GM23248 (cell line): ENCODE results near the gene XIST. TPM values are rescaled to one million over a fixed set of nuclear protein-coding genes. Genes with fewer than 3 reads are reported as not detected.

Experiments used
- DNase-seq: peaks from one replicate; pipeline ENCODE4 v3.0.0-alpha.2; 2015
- H2AFZ ChIP-seq: fragments of 200-600 bp; sonication (generic); 2 replicates; pipeline ENCODE4 v1.6.1; 2016; ENCODE audit warnings: antibody characterized with exemption
- H3F3A ChIP-seq: fragments of 200-600 bp; sonication (generic); 2 replicates; pipeline ENCODE4 v1.6.1; 2016; ENCODE audit warnings: mild to moderate bottlenecking, antibody characterized with exemption, mixed run types; ENCODE audit not compliant: insufficient read depth
- H3K27ac ChIP-seq: fragments of 200-600 bp; sonication (generic); 2 replicates; pipeline ENCODE4 v1.5.1; 2016; ENCODE audit warnings: mild to moderate bottlenecking
- H3K27me3 ChIP-seq: fragments of 200-600 bp; sonication (generic); replicated peaks from 2 replicates; pipeline ENCODE4 v1.6.1; 2016; ENCODE audit warnings: mild to moderate bottlenecking; ENCODE audit not compliant: insufficient read depth
- H3K36me3 ChIP-seq: fragments of 200-600 bp; sonication (generic); 2 replicates; pipeline ENCODE4 v1.6.1; 2016; ENCODE audit warnings: low read depth, mild to moderate bottlenecking
- H3K4me1 ChIP-seq: fragments of 200-600 bp; sonication (generic); 2 replicates; pipeline ENCODE4 v1.6.1; 2016; ENCODE audit warnings: mild to moderate bottlenecking; ENCODE audit not compliant: insufficient read depth
- H3K4me2 ChIP-seq: fragments of 200-600 bp; sonication (generic); one replicate; pipeline ENCODE4 v1.6.1; 2016; ENCODE audit warnings: mild to moderate bottlenecking; ENCODE audit not compliant: unreplicated experiment
- H3K4me3 ChIP-seq: fragments of 200-600 bp; sonication (generic); 2 replicates; pipeline ENCODE4 v1.5.1; 2016; ENCODE audit warnings: mild to moderate bottlenecking
- H3K79me2 ChIP-seq: fragments of 200-600 bp; sonication (generic); 2 replicates; pipeline ENCODE4 v1.6.1; 2016; ENCODE audit warnings: mild to moderate bottlenecking; ENCODE audit not compliant: insufficient read depth
- H3K9ac ChIP-seq: fragments of 200-600 bp; sonication (generic); 2 replicates; pipeline ENCODE4 v1.6.1; 2016; ENCODE audit warnings: mild to moderate bottlenecking
- H3K9me2 ChIP-seq: fragments of 200-600 bp; sonication (generic); 2 replicates; pipeline ENCODE4 v1.6.1; 2016; ENCODE audit warnings: mixed run types, mild to moderate bottlenecking, moderate library complexity; ENCODE audit not compliant: insufficient read depth
- H3K9me3 ChIP-seq: fragments of 200-600 bp; sonication (generic); one replicate; pipeline ENCODE4 v1.6.1; 2017; ENCODE audit warnings: low read depth
- H4K20me1 ChIP-seq: fragments of 200-600 bp; sonication (generic); 2 replicates; pipeline ENCODE4 v1.6.0; 2016; ENCODE audit not compliant: insufficient read depth
- EZH2 ChIP-seq: fragments of 200-600 bp; sonication (generic); IDR thresholded peaks from 2 replicates; pipeline ENCODE4 v1.6.1; 2018; ENCODE audit warnings: antibody characterized with exemption, mild to moderate bottlenecking; ENCODE audit not compliant: insufficient read depth, poor library complexity, severe bottlenecking
- EZH2phosphoT487 ChIP-seq: fragments of 200-600 bp; sonication (generic); IDR thresholded peaks from 2 replicates; pipeline ENCODE4 v1.6.1; 2018; ENCODE audit warnings: antibody characterized with exemption, moderate library complexity, mild to moderate bottlenecking, low read depth; ENCODE audit not compliant: insufficient read depth
- WGBS, 2 experiments: methylation state at CpG; one replicate each; pipeline ENCODE4 v1.1.6; 2015 to 2017; ENCODE audit warnings: low lambda C conversion rate in 2 of 2, low coverage in 1 of 2; ENCODE audit errors: missing lambda C conversion rate in 2 of 2; 5-methylcytosine and 5-hydroxymethylcytosine counted together
- in situ Hi-C: fragments of 300-500 bp; cut with MboI; formaldehyde crosslinking; loops from 2 replicates; pipeline ENCODE4 v1.15.0; 2020
- polyA plus RNA-seq: library from polyadenylated mRNA; unstranded; fragments of >200 nt; fragmentation: Nextera tagmentation; extraction: Ambion mirVana; gene quantifications from 2 replicates; pipeline ENCODE4 v1.2.1, GENCODE V29; 2016
- total RNA-seq: library from RNA; depleted of rRNA; stranded (reverse); fragments of >200 nt; shearing (Covaris generic); gene quantifications from 2 replicates; pipeline ENCODE4 v1.2.3, GENCODE V29; 2014

The XIST gene
- total and polyA plus RNA-seq, 2 experiments from 2014 or later, result not detected

DNA sequence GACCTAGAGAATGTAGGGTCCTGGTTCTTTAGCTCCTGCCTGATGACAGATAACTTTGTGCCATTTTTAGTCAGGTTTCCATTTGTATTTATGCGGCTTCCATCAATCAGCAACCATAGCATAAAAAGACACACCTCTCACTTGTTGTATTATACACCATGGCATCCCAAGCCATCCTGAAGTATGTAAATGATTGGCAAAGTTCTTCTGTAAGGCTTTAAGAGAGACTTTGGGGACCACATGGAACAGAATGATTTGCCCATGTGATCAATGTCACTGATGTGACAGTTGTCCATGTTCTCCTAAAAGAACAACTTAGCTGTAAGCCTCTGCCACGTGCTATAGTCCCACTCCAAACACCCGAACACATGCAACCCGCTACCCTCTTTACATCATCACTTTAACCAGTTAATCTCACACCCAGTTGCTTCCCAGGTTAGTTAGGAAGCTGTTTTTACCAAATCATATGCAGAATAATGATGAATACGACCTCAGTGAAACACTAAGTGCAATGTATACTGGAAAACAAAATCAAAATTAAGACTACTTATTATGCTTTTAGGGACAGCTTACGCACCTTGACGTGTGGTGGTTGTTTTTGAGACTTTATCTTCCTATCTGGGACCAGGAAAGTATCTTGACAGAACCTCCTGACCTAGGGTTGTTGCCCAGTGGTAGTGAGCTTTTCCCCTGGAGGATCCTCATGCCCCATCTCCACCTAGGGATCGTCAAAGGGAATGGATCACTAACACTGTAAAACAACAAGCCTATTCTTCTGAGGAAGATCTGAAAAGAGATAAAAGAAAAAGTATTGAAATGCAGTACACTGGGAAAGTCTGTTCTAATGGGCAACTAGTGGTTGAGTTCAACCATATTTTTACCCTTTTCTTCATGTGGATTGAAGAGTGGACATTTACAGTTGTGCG lies 21.8 kb downstream of the XIST start:
- no peaks in the 10 kb centered on the region for H3K9me3 ChIP-seq
- no peaks in the 10 kb centered on the region for H3K79me2 ChIP-seq
- no peak for TF ChIP-seq EZH2
- no peak for TF ChIP-seq EZH2phosphoT487
- H3K4me2 ChIP-seq, result no peak overlapping the region
- no peak overlapping the region for H3K9ac ChIP-seq
- H3K4me3 ChIP-seq, result no peak overlapping the region
- H3K4me1 ChIP-seq, result no peaks in the 10 kb centered on the region
- H3K9me2 ChIP-seq, result no peaks in the 10 kb centered on the region
- H4K20me1 ChIP-seq, result no peaks in the 10 kb centered on the region
- H3K36me3 ChIP-seq, result no peaks in the 10 kb centered on the region
- H3K27me3 ChIP-seq, result no peaks in the 10 kb centered on the region
- in situ Hi-C loops, result no loop called here
- H2AFZ ChIP-seq, result no peak overlapping the region
- DNase-seq, result no peak
- H3F3A ChIP-seq, result no peaks in the 10 kb centered on the region
- H3K27ac ChIP-seq, result no peak overlapping the region
- WGBS, 2 experiments, result 40% methylated on average over 7 to 9 of the region's 9 CpGs

DNA sequence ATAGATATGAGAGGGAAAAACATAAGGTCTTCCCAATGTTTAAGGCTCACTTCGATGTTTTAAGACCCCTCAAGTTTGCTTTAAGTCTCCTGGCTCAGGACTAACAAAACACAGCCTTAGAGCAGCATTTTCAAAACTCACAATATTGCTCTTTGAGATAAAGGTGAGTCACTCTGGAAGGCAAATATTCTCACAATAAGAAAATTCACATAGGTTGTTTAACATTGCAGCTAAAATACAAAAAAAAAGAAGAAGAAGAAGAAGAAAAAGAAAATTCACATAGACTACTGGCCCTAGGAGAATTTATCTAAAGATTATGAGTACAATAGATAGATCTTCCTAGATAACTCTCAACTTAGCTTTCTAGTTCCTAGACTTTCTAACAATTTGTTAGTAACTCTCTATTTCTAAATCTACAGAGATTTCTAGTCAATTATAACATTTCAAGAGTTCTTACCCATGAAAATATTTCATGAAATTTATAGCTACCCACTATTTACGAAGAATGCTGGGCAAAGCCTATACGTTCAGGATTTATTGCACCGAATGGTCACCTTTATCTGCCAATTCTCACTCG lies 22.5 kb downstream of the XIST start:
- H4K20me1 ChIP-seq, result no peaks in the 10 kb centered on the region

DNA sequence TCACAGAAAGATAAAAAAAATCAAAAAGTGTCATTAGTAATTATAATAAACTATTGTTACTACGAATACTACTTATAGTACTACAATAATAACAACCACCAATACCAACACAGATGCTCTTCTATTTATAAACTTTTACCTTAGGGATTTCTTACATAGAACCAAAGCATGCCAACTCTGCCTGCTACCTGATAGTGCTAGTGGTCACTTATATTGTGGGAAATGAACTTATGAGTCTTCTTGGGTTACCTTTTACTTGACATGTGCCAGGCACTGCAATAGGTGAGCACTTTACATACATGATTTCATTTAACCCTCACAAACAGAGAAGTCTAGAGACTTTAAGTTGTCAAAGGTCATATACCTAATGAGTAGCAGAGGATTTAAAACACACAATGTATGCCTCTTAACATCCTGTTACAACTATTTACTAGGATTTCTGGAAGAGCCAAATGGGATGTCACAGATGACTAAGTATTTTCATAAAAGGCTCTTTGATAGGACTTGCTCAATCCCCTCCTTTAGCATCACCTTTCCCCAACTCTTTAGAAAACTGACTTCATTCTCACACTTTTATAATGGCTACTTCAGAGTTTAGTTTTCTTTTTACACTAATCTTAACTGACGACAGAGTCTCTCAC lies 24.3 kb downstream of the XIST start:
- H4K20me1 ChIP-seq, result no peaks in the 10 kb centered on the region
- H3K9me3 ChIP-seq, result no peaks in the 10 kb centered on the region
- no peak overlapping the region for H2AFZ ChIP-seq
- no peak for DNase-seq
- no peaks in the 10 kb centered on the region for H3K27me3 ChIP-seq
- 56 to 60% methylated on average over 2 of the region's 2 CpGs for WGBS, 2 experiments
- no peak overlapping the region for H3K4me3 ChIP-seq
- H3K79me2 ChIP-seq, result no peaks in the 10 kb centered on the region
- H3K9me2 ChIP-seq, result no peaks in the 10 kb centered on the region
- H3K9ac ChIP-seq, result no peak overlapping the region
- no peaks in the 10 kb centered on the region for H3K4me1 ChIP-seq
- no peak overlapping the region for H3K27ac ChIP-seq
- H3K36me3 ChIP-seq, result no peaks in the 10 kb centered on the region
- H3F3A ChIP-seq, result no peaks in the 10 kb centered on the region
- no peak overlapping the region for H3K4me2 ChIP-seq
- in situ Hi-C loops, result no loop called here
- no peak for TF ChIP-seq EZH2
- TF ChIP-seq EZH2phosphoT487, result no peak

More for the DNA sequence above, 22.5 kb downstream of the XIST start:
- H3K36me3 ChIP-seq, result no peaks in the 10 kb centered on the region
- no peaks in the 10 kb centered on the region for H3F3A ChIP-seq
- no peak overlapping the region for H3K27ac ChIP-seq
- no peak for TF ChIP-seq EZH2phosphoT487
- TF ChIP-seq EZH2, result no peak
- no peak overlapping the region for H2AFZ ChIP-seq
- H3K9ac ChIP-seq, result no peak overlapping the region
- 57 to 63% methylated on average over 5 of the region's 5 CpGs for WGBS, 2 experiments
- H3K9me3 ChIP-seq, result no peaks in the 10 kb centered on the region
- no peak overlapping the region for H3K4me3 ChIP-seq
- H3K79me2 ChIP-seq, result no peaks in the 10 kb centered on the region
- H3K4me1 ChIP-seq, result no peaks in the 10 kb centered on the region
- no peak for DNase-seq
- H3K4me2 ChIP-seq, result no peak overlapping the region
- no peaks in the 10 kb centered on the region for H3K9me2 ChIP-seq
- no peaks in the 10 kb centered on the region for H3K27me3 ChIP-seq
- in situ Hi-C loops, result no loop called here

DNA sequence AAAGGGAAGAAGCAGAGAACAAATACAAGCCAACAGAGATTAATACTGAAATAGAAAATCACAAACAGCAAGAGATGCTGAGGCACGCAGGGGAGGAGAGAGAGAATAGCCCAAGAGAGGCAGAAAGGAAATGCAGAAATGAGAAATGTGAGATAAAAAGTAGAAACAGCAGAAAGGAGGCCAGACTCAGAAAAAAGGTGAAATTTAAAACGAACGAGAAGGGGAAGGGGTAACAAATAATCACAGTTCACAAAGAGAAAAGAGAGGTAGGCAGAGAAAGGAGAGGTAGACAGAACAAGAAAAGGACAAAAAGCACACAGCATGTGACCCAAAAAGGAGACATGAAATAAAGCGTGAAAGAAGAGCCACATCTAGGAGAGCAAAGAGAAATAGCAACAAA lies 25.1 kb downstream of the XIST start:
- Histone ChIP-seq H3K4me1 (no peaks in the 10 kb centered on the region), H3K36me3 (no peaks in the 10 kb centered on the region), H3K27me3 (no peaks in the 10 kb centered on the region), H3K9ac (no peak overlapping the region), H3F3A (no peaks in the 10 kb centered on the region), H3K4me2 (no peak overlapping the region), H2AFZ (no peak overlapping the region), H4K20me1 (no peaks in the 10 kb centered on the region), H3K4me3 (no peak overlapping the region), H3K79me2 (no peaks in the 10 kb centered on the region), H3K27ac (no peak overlapping the region), H3K9me3 (no peaks in the 10 kb centered on the region), H3K9me2 (no peaks in the 10 kb centered on the region)
- TF ChIP-seq EZH2phosphoT487, result no peak
- TF ChIP-seq EZH2, result no peak
- in situ Hi-C loops, result no loop called here
- WGBS, 2 experiments, result 28 to 46% methylated on average over 3 to 4 of the region's 4 CpGs
- no peak for DNase-seq
